Activated CD8-positive, alpha-beta memory T cell treated with anti-CD3 and anti-CD28 coated beads, Interleukin-2, amount 50 U/mL, for 4 hours (primary cell): ENCODE results near the gene CHMP4B.

Experiments used
- DNase-seq: peaks from one replicate; pipeline ENCODE4 v3.0.0-alpha.2; 2020

The CHMP4B gene

DNA sequence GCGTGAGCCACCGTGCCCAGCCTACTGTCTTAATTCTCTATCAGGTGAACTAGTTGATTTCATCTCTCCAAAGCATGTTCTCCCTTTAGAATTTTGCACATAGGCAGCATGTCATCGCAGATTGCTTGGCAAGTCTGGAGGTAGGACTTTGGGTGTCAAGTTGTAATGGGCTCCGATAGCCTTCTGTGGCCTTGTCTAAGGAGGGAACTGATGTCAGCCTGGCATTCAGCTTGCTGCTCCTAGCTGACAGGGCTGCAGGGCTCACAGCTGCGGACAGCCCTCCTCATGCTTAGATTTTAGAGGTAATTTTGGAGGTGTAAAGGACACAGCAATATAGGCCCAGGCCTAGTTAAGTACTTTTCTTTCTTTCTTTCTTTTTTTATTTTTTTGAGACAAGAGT lies 11.3 kb downstream of the CHMP4B start:
- DNase-seq: no peak

DNA sequence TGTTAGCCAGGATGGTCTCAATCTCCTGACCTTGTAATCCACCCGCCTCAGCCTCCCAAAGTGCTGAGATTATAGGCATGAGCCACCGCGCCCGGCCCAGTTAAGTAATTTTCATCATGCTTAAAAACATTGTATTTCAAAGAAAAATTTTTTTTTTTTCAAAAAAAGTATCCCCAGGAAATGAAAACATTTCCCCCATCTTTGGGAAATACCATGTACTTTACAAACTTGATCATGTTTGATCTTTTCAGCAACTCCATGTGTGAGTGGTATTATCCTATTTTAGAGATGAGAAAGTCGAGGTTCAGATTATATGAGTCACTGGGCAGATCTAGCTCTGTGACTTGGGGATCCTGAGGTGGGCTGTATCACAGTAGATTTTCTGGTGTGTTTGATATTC lies 11.8 kb downstream of the CHMP4B start:
- DNase-seq: no peak

DNA sequence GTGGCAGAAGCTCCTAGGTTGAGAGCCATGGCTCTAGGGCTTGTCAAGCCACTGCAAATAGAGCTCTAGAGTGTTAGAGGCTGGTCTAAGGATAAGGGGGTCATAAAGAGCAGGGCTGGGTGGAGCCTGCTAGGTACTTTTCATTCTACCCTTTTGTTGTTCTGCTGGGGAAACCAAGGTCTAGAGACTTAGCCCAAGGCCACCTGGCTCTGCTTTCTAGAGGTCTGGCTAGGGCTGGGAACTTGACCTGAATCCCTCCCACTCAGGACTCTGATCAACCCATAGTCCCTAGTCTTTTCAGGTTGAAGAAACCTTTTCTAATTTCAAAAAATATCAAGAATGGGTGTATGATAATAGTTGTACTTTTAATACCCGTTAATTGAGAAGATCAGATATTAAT lies 13.7 kb downstream of the CHMP4B start:
- DNase-seq: no peak

DNA sequence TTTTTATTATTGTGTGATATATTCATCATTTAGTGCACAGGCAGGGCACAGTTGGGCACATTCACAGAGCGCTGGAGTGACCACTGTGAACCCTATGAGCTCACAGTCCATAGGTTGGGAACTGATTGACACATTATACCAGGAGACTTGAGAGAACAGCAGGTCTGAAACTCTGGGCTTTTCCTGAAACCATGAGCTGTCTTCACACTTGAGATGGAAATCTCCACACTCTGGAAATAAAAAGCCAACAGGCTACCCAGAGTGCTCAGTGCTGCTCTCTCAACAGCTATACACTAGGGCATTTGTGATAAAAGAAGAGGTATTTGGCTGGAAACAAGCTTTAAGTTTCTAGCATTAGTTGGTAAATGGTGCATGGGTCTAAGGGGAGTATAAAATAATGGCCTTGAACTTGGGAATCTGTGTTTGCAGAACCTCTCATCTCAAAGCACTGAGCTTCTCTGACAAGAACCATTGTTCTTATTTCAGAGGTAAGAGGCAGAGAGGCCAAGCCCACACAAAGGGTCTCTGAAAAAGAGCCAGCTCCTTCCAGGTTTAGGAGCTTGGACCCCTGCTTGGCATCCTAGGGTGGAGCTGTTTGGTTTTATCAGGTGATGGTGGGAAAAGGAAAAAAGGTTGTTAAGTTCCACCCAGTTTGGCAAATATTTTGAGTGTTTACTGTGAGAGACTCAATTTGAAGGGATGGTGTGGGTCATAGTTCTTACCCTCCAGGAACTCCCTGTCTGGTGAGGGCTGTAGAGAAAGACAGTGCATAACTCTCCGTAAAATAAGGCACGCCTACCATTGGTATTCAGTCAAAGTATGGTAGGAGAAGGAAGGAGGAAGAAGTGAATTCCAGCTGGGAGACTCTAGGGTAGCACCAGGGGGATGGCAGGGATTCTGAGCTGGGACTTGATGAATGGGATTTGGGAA lies 14.5 kb downstream of the CHMP4B start:
- no peak for DNase-seq

DNA sequence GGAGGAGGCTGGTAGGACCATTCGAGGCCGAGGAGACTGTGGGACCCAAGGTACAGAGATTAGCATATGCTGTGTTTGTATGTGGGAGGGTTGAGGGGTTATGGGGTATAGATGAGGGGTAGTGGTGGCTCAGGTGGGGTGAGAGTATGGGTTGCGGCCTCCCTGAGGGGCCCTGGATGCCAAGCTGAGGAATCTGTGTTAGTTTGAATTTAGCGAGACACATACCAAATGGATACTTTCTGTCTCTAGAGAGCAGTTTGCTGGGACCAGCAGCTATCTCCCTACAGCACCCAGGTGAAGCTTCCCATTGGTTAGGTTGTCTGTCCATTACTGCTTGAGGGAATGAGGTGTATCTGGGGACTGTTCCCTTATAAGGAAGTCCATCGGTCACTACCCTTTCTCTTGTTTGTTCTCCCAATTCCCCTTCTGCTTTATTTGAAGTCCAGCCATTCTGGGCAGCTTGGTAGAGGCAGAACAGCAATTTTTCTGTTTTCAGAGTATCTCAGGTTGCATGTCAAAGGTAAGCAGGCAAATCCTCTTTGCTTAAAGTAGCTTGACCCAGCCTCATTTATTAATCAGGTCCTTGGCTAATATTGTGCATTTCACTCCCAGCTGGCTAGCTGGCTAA lies 15.2 kb downstream of the CHMP4B start:
- DNase-seq: no peak

DNA sequence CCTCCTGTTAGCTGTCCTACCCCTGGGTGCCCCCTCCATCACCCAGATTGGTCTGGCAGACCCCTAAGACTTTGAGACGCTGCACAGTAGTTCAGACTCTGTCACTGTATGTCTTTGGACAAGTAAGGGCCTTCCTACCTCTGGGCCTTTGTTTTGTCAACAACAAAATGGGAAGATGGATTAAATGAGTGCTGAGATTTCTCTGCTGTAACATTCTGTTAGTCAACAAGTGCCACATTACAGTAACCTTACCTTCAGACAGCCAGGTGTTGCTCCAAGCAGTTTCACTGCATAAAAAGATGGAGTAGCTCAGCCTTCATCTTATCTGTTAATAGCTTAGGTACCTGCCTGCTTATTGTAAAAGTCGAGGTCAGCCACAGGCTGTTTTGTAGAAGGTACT lies 16.0 kb downstream of the CHMP4B start:
- DNase-seq: no peak

DNA sequence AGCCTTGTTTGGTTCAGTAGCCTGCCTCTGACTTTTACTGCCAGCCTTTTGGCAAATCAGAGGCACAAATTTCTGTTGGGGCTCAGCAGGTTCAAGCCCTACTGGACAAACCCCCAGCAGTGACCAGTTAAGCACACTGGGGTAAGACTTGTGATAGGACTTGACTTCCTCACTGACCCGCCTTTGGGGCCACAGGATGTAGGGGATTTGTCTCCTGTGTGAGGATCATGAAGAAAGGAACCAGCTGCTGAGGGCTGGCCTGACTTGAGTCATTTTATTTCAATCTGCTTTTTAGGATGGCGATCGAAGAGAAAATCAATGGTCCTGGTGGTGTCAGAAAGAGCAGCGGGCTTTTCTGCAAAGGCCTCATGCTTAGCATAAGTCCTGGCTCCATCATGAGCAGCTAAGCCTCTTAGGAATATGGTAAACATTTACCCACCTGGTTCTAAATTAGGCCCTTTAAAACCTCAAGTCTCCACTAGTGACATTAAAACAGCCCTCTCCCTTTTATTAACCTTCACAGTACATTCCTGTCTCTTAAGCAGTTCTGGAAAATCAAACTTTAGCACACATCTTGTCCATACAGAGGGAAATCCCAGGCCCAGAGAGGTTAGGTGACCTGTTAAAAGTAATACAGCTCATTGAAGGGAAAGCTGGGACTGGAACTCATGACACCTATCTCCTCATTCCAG lies 16.6 kb downstream of the CHMP4B start:
- no peak for DNase-seq

DNA sequence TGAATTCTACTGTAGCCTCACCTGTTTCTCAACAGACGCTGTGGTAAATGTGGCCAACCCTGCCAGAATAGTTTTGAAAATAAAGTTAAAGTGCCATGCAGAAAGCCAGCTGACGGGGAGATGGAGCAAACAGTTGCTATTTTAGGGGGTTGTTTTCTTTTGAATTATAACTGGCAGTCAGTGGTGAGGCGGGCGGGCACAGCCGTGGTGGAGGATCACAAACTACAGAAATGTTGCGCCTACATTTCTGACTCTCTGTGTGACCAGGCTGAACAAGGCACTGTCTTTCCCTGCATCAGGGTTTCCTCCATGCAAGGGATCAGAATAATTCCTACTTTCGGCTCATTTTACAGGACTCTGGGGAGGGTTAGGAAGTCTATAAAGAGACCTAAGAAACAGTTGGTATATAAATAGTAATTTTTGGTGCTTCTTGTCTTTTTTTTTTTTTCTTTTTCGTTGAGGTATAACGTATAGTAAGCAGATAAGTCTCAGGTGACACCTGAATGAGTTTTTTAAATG lies 17.2 kb downstream of the CHMP4B start:
- no peak for DNase-seq

DNA sequence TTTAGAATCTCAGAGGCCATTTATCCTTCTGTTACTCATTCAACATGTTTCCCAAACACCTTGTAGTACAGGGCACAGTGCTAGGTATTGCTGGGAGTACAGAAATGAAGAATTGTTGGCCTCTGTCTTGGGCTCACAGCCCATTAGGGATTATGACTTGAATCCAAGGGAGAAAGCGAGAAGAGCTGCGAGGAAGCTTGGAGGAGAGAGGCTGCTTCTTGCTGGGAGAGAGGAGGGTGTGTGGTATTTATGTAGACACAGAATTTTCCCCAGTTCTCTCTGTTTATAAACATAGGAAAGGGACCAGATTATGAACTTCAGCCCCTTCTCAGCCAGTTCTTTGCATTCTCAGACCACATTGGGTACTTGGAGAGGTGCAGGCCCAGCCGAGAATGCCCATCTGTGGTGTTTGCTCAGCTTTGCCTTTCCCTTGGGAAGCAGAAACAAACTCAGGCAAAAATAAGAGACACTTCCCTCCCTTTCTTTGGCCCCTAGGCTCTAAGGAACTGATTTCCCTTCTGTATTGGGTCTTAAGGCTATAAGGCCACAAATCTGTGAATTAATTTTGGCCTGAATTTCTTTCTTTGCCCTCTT lies 17.9 kb downstream of the CHMP4B start:
- DNase-seq: no peak

DNA sequence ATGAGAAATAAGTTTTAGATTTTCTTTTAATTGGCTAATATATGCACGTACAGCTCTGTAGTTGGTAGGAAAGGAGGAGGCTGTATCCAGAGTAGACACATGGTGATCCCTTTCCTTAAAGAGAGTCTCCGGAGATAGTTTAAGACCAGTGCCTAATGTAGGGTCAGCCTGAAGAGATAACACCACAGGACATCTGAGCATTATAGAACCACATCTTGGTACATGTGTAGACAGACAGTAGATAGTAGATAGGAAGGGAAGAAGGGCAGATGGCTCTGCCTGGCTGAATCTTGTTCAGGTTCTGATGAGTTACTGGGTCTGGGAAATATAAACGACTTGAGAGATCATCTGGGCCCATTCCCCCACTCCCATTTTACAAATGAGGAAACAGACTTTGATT lies 18.5 kb downstream of the CHMP4B start:
- no peak for DNase-seq

DNA sequence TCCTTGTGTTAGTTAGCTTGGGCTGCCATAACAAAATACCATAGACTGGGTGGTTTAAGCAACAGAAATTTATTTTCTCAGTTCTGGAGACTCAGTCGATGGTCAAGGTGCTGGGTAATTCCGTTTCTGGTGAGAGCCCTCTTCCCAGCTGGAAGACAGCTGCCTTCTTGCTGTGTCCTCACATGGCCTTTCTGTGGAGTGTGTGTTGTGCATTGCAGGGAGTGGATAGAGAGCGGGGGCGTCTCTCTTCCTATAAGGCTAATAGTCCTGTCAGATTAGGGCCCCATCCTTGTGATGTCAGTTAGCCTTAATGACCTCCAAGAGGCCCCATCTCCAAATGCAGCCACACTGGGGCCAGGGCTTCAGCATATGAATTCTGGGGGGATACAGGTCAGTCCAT lies 19.2 kb downstream of the CHMP4B start:
- no peak for DNase-seq

DNA sequence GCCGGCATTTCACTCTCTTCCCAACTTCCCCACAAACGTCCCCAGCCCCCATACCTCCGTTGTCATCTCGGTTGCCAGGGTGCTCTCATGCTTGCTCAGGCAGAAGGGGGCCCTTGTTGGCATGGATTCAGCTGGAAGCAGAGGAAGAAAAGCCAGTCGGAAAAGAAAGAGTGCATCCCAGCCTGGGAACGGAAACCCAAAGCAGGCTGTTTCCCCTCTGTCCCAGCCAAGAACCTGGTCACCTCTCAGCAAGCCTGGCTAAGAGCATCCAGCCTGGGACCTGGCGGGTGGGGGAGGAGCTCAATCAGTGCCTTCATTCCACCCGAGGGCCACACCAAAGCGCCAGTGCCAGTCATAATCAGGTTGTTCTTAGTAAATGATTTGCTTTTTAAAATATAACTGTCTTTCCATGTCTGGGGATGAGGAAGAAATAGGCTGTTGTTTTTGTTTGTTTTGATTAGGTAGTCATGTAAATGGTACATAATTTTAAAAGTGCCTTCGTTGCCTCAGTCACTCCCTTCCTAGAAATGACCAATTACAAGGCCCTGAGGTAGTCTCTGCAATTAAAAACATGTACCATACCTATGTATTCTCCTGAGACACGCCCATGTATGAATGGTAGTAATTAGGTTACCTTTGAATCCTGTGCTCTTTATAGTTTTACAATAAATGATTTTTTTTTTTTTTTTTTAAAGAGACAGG lies 21.1 kb downstream of the CHMP4B start:
- no peak for DNase-seq

DNA sequence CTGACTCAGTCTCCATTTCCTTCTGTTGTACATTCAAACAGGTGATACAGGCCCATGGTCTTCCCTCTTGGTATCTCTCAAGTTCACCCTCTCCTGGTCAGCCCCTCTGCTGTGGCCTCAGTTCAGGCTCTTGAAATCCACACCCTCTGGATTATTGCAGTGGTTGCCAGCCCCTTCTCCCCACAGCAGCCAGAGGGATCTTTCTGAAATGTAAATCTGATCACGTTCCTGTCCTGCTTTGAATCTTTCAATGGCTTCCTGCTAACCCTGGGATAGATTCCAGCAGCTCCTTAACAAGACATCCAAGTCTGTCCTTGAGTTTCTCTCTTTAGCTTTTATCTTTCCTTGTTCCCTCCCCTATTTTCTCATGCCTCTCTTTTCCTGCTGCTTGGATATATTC lies 22.2 kb downstream of the CHMP4B start:
- no peak for DNase-seq

DNA sequence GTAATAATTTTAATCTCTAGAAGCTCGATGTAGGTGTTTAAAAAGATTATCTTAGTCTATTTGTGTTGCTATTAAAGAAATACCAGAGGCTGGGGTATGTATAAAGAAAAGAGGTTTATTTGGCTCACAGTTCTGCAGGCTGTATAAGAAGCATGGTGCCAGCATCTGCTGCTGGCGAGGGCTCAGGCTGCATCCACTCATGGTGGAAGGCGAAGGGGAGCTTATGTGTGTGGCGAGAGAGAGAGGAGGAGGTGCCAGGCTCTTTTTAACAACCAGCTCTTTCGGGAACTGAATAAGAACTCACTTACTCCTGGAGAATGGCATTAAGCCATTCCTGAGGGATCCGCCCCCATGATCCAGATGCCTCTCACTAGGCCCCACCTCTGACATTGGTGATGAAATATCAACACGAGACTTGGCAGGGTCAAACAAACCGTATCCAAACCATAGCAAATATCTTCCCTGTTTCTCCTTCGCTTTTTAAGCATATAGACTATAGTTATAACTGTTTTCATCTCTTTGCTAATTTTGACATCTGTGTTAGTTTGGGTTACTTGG lies 24.5 kb downstream of the CHMP4B start:
- DNase-seq: no peak

DNA sequence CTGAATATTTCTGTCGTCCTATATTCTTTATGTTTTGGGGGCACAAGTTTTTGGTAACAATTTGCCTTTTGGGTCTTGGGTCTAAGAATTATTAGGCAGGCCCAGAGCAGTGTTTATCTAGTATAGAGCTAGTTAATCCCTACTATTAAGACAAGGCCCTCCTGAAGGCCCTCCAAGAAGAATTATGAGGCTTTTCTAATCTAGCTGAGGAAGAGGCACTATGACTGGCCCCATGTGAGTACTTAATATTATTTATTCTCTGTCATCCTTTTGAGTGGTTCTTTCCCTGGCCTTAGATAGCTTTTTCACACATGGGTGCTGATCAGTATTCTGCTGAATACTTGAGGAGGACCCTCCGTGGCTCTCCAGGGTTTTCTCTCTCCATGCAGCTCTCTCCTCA lies 25.1 kb downstream of the CHMP4B start:
- DNase-seq: no peak

DNA sequence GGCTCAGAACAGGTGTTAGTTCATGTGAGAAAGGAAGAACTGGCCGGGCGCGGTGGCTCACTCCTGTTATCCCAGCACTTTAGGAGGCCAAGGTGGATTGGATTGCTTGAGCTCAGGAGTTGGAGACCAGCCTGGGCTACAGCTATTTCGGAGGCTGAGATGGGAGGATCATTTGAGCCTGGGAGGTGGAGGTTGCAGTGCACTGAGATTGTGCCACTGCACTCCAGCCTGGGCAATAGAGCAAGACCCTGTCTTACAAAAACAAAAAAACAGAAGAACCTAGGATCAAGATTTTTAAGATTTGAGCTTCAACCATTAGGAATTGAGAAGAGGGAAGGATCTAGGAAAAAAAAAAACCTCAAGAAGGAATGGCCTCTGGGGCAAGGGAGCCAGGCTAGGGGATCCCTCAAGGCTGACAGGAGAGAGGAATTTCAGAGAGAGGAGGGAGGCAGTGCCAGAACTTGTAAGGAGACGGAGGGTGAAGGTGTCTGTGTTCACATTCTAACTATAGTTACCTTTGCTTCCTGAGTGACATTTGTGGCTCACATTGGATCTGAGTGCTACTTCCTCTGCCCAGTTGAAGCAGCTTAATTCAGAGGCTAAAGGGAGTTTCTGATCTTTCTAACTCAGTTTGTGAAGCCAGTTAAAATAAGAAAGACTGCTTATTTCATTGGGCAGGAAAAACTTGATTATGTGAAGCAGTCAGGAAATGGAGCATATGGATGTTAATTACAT lies 26.1 kb downstream of the CHMP4B start:
- DNase-seq: no peak

DNA sequence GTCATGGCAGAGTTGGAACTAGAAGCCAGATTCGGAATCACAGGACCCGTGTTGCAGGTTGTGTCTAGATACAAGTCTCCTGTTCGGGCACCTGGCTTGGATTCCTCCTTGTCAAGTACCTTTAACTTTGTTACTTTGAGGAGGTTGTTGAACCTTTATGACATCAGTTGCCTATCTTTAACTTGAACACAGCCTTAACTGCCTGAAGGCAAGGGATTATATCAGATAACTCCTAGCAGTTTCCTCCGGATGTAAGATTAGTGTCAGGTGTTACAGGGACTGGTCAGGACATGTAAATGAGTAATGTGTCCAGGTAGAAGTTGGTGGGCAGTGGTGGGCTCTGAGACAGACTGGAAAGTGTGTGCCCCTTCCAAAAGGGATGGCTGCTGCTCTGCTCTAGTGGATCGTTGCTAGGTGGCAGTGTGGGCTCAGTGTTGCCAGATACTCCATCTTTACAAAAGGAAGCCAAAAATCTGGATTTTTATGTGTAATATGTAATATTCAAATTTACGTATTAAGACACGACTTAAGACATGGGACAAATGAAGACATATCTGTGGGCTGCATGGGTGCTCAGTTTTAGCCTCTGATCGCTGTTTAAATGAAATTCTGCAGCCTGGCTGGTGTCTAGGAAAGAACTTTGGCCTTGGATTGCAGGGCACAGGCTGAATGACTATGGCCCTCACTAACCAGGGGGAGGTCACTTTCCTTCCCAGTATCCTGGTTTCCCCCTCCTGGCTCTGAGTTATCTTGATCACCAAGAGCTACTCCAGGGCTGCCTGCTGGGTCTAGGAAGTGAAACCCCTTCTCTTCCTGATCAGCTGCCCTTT lies 27.1 kb downstream of the CHMP4B start:
- no peak for DNase-seq

DNA sequence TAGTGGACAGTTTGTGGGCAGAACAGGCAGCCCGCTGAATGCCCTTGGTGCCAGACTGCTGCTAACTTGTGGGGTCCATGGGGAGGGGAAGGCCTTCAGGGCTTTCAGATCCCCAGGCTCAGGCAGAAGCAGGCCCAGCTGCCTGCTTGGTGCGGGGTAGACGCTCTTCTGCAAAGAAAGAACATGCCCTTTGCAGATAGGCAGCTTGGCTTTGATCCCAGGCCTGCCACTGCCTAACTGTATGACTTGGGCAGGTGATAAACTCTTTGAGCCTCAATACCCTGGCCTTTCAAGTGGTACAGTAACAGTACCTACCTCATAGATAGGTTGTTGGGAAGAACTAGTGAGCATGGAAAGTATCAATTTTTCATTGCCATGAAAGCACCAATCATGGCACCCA lies 28.4 kb downstream of the CHMP4B start:
- DNase-seq: no peak

DNA sequence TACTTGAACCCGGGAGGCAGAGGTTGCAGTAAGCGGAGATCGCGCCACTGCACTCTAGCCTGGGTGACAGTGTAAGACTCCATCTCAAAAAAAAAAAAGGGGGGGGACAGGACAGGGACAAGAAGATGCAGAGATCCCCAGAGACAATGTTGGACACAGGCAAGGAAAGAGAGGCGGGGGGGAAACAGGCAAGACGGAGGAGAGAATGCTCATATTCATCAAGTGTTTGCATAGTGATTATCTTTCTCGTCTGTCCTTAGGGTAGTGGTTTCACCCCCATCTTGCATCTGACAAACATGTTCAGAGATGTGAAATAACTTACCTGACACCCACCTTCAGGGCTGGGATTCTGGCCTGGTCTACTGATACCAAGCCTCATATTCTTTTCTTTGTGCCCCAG lies 29.0 kb downstream of the CHMP4B start:
- DNase-seq: no peak

DNA sequence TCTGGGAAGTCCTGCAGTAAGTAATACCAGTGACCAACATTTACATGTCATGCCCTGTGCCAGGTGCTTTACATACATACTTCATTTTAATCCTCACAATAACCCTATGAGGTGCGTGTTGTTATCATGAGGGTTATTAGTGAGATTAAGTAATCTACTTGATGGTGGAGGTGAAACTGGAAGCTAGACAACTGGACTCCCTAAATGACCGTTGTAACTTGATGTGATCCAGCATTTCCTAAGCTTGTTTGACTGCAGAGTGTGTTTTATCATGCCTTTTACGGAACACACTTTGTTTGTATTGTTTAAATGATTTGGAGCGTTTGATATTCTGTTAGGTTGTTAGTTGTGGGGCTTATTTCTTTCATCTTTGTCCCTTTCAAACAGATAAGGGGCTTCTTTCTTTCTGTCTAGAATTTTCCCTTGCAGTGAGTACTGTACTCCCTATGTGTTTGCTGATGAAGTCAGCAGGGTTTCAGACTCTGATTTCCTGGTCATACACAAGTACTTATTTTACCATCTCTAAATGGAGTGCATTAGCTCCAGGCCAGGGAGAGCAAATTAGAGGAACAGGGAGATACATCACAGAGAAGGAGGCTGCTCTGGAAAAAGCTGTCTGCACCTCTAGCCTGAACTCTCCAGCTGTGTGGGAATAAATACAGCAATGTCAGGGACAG lies 29.7 kb downstream of the CHMP4B start:
- no peak for DNase-seq
